ENCODE data around the gene PDE11A. TPM values are rescaled to one million over a fixed set of nuclear protein-coding genes. Genes with fewer than 3 reads are reported as not detected.
A peak's percentile ranks its signal among the peaks of the same experiment; 100 is the strongest.

The PDE11A gene
- total and polyA plus RNA-seq, 2 experiments from 2014 or later: 0.08 to 0.73 TPM

DNA sequence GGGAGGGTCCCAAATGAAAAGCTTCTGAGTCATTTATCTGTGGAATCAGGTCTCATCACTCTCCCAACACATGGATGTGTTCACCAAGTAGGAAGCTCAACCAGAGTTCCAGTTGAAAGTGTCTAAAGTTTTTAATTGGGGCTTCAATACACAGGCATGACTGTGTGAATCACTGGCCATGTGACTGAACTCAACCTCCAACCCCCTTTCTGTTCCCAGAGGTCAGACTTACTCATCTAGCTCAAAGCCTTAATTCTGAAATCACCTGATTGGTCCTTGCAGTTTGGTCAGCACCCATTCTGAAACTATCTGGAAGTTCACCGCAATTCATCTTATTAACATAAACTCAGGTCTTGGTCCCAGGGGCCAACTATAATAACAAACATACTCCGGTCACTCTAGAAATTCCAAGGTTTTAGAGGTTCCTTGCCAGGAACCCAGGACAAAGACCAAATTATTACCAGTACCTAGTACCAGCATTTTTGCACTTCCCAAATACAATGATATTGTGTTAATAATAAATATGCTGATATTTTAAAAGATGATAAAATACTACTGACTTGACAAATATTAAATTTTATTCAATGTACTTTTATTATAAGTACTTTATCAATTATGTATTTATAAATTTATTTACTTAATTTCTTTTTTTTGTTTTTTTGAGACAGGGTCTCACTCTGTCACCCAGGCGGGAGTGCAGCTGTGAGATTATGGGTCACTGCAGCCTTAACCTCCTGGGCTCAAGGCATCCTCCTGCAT, 28.9 kb upstream of the PDE11A start:
- ATAC-seq: no peak
- no peaks in the 10 kb centered on the region for H3K36me3 Mint-ChIP-seq (ENCODE audit: low read depth)

More for the DNA sequence above, 28.9 kb upstream of the PDE11A start:
- Mint-ChIP-seq H3K27ac (no peak overlapping the region), H3K27me3 (ENCODE audit: insufficient read depth, low read depth, poor library complexity) (no peaks in the 10 kb centered on the region), H3K4me3 (no peak overlapping the region), H3K9me3 (no peaks in the 10 kb centered on the region; the same call in 2 of the 3 replicates), H3K4me1 (no peaks in the 10 kb centered on the region)
- no peaks in the 10 kb centered on the region for H3F3A ChIP-seq (replicated peaks; ENCODE audit: low read depth)
- no peak overlapping the region for H3K4me3 ChIP-seq
- H3K9me2 ChIP-seq (ENCODE audit: insufficient read depth): peaks cover 4% of the 10 kb centered on the region; the same call in 1 of the 2 replicates
- H3K4me2 ChIP-seq: no peak overlapping the region
- DNase-seq (ENCODE audit: low spot score): no peak
- no peak for TF ChIP-seq ETS1 (IDR thresholded peaks at IDR 0.05)
- no peak for TF ChIP-seq NANOG (IDR thresholded peaks at IDR 0.05; ENCODE audit: borderline replicate concordance)
- TF ChIP-seq ZNF114 (CRISPR knock-in tag; IDR thresholded peaks at IDR 0.05): no peak
- TF ChIP-seq STAT1 (IDR thresholded peaks at IDR 0.05; ENCODE audit: unreplicated experiment): no peak
- no peak for TF ChIP-seq EZH2 (IDR thresholded peaks at IDR 0.05; ENCODE audit: low read depth, unreplicated experiment)
- TF ChIP-seq JUNB (IDR thresholded peaks at IDR 0.05; ENCODE audit: unreplicated experiment): no peak
- no peak for TF ChIP-seq ZNF462 (CRISPR knock-in tag; IDR thresholded peaks at IDR 0.05)
- no peak for TF ChIP-seq POLR2AphosphoS5 (IDR thresholded peaks at IDR 0.05; ENCODE audit: low read depth)
- TF ChIP-seq CREB1 (CRISPR knock-in tag; IDR thresholded peaks at IDR 0.05; ENCODE audit: low read depth): no peak
- no peak for TF ChIP-seq CTCF (conservative IDR thresholded peaks at IDR 0.05; ENCODE audit: low read depth in 2 of 2)
- TF ChIP-seq REST (IDR thresholded peaks at IDR 0.05; ENCODE audit: unreplicated experiment): no peak
- TF ChIP-seq ZNF331 (CRISPR knock-in tag; IDR thresholded peaks at IDR 0.05; ENCODE audit: low read depth): no peak
- TF ChIP-seq EZH2phosphoT487 (IDR thresholded peaks at IDR 0.05; ENCODE audit: unreplicated experiment): no peak
- 0 out of 2 replicates have a peak overlapping the region, but pooled peaks have one; percentile 48 for H2AFZ ChIP-seq
- H3K27me3 ChIP-seq (ENCODE audit: insufficient read depth): no peaks in the 10 kb centered on the region
- H3K27ac ChIP-seq (ENCODE audit: low read depth): no peak overlapping the region
- no peaks in the 10 kb centered on the region for H4K20me1 ChIP-seq (replicated peaks; ENCODE audit: insufficient read depth)
- no peaks in the 10 kb centered on the region for H3K4me1 ChIP-seq (ENCODE audit: insufficient read depth)
- H3K79me2 ChIP-seq (replicated peaks; ENCODE audit: insufficient read depth): no peaks in the 10 kb centered on the region
- no peaks in the 10 kb centered on the region for H3K36me3 ChIP-seq (ENCODE audit: insufficient read depth)
